ENCODE measurements around the gene SUMO2.

Gene SUMO2

DNA sequence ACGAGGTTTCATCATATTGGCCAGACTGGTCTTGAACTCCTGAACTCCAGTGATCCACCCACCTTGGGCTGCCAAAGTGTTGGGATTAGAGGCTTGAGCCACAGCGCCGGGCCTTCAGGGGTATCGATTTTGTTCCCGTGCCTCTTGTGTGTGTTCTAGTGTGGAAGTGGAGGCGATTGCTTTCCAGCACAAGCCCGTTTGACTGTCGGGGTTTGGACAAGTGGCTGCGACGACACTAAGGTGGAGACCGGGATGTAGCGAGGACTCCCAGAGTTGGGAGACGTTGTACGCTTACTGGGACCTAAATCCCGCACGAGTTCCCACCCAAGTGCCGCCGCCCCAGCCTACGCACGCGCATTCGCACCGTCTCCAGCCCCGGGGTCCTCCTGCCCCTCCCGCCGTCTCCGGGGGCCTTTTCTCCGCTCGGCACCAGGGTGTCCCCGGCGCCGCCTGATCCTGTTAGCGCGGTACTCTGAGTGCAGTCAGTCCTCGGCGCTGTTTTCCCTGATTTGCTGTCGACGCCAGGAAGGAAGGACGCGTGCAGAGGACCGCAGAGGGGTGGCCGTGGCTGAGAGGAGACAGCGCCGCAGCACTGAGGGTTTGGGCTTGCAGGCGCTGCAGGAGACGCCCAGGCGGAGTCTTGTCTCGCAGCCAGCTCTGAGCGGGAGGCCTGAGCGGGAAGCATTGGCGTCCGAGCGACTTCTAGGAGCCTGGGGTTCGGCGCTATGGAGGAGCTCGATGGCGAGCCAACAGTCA is 22.5 kb upstream of the SUMO2 start, which contains the start of gene NUP85:
TSS of gene NUP85 (plus strand) at position 643 of the 756 bp plus-strand sequence. CDS start at position 726, 83 bp downstream.
- H3K4me3 ChIP-seq (ENCODE audit: low read depth, low read length): peak within 1 kb of the TSS; percentile 98
- H2AFZ ChIP-seq: peak within 1 kb of the TSS; percentile 98
- H3K4me1 ChIP-seq: no peaks in the 10 kb centered on the region
- no peaks in the 10 kb centered on the region for H3K27me3 ChIP-seq (ENCODE audit: control insufficient read depth, insufficient read depth, low read length)
- H3K9me3 ChIP-seq (ENCODE audit: control insufficient read depth, low read length): no peaks in the 10 kb centered on the region
- H3K36me3 ChIP-seq (ENCODE audit: control insufficient read depth, insufficient read depth, low read length): no peaks in the 10 kb centered on the region
- peak within 1 kb of the TSS; percentile 100 for H3K4me2 ChIP-seq (ENCODE audit: low read length)
- TF ChIP-seq, protein P1, sequence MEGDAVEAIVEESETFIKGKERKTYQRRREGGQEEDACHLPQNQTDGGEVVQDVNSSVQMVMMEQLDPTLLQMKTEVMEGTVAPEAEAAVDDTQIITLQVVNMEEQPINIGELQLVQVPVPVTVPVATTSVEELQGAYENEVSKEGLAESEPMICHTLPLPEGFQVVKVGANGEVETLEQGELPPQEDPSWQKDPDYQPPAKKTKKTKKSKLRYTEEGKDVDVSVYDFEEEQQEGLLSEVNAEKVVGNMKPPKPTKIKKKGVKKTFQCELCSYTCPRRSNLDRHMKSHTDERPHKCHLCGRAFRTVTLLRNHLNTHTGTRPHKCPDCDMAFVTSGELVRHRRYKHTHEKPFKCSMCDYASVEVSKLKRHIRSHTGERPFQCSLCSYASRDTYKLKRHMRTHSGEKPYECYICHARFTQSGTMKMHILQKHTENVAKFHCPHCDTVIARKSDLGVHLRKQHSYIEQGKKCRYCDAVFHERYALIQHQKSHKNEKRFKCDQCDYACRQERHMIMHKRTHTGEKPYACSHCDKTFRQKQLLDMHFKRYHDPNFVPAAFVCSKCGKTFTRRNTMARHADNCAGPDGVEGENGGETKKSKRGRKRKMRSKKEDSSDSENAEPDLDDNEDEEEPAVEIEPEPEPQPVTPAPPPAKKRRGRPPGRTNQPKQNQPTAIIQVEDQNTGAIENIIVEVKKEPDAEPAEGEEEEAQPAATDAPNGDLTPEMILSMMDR (IDR thresholded peaks at IDR 0.05): no peak
- H3K79me2 ChIP-seq: peaks cover 11% of the 10 kb centered on the region
- peak within 1 kb of the TSS; percentile 91 for H3K9ac ChIP-seq
- peak within 1 kb of the TSS; percentile 98 for H3K27ac ChIP-seq

DNA sequence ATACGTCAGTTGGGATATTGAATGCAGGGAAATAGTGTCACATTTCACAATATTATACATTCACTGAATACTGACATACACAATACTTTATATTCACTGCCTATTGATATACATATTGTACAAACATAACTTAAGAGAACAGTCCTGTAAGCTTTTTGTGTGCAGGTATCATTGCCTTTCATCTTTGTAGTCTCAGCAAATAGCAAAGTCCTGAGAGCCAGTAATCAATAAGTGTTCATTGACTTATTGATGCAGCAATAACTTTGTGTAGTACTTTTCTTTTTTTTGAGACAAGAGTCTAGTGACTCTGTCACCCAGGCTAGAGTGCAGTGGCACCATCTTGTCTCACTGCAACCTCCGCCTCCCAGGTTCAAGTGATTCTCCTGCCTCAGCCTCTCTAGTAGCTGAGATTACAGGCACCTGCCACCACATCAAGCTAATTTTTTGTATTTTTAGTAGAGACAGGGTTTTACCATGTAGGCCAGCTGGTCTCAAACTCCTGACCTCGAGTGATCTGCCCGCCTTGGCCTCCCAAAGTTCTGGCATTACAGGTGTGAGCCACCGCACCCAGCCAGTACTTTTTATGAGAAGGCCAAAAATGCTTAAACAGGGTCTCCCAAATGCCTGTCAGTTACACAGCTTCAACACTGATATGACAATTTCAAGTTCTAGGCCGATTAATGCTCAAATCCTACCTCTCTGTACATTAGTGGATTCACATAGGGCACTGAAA is 17.3 kb upstream of the SUMO2 start:
- H3K9me3 ChIP-seq (ENCODE audit: control insufficient read depth, low read length): no peaks in the 10 kb centered on the region
- TF ChIP-seq, protein P1 (IDR thresholded peaks at IDR 0.05): no peak
- no peak overlapping the region for H3K9ac ChIP-seq
- H2AFZ ChIP-seq: no peak overlapping the region
- H3K79me2 ChIP-seq: no peaks in the 10 kb centered on the region
- H3K4me1 ChIP-seq: no peaks in the 10 kb centered on the region
- H3K4me3 ChIP-seq (ENCODE audit: low read depth, low read length): no peak overlapping the region
- H3K4me2 ChIP-seq (ENCODE audit: low read length): no peak overlapping the region
- H3K27ac ChIP-seq: no peak overlapping the region
- H3K36me3 ChIP-seq (ENCODE audit: control insufficient read depth, insufficient read depth, low read length): no peaks in the 10 kb centered on the region
- no peaks in the 10 kb centered on the region for H3K27me3 ChIP-seq (ENCODE audit: control insufficient read depth, insufficient read depth, low read length)

DNA sequence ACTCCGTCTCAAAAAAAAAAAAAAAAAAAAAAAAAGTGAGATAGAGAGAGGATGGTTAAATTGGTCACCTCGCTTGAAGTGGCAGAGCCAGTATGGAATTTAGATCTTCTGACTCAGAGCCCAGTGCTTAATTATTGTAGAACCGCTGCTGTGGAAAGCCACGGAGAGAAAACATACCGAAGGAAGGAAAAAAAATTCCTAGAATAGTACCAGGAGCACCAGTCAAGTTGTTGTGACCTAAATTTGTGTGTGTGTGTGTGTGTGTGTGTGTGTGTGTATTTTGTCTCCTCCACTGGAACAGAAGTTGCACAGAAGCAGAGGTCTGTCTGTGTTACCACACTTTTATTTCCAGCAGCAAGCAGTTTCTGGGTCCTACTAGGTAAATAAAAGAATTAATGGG is 12.1 kb upstream of the SUMO2 start:
- Histone ChIP-seq H3K27ac (no peak overlapping the region), H2AFZ (no peak overlapping the region), H3K79me2 (no peaks in the 10 kb centered on the region), H3K36me3 (ENCODE audit: control insufficient read depth, insufficient read depth, low read length) (no peaks in the 10 kb centered on the region), H3K4me2 (ENCODE audit: low read length) (no peak overlapping the region), H3K27me3 (ENCODE audit: control insufficient read depth, insufficient read depth, low read length) (no peaks in the 10 kb centered on the region), H3K4me1 (no peaks in the 10 kb centered on the region), H3K9me3 (ENCODE audit: control insufficient read depth, low read length) (no peaks in the 10 kb centered on the region), H3K4me3 (ENCODE audit: low read depth, low read length) (no peak overlapping the region), H3K9ac (no peak overlapping the region)
- TF ChIP-seq, protein P1 (IDR thresholded peaks at IDR 0.05): no peak

DNA sequence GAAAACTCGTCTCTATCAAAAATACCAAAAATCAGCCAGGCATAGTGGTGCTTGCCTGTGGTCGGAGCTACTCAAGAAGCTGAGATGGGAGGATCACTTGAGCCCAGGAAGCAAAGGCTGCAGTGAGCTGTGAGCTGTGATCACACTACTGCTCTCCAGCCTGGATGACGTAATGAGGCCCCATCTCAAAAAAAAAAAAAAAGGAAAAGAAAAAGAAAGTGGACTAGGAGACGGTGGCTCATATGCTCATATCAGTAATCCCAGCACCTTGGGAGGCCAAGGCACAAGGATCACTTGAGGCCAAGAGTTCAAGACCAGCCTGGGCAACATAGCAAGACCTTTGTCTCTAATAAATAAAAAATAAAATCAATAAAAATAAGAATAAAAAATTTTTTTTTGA is 8.8 kb upstream of the SUMO2 start:
- Histone ChIP-seq H3K4me1 (no peaks in the 10 kb centered on the region), H3K36me3 (ENCODE audit: control insufficient read depth, insufficient read depth, low read length) (no peaks in the 10 kb centered on the region), H2AFZ (no peak overlapping the region), H3K4me2 (ENCODE audit: low read length) (no peak overlapping the region), H3K4me3 (ENCODE audit: low read depth, low read length) (no peak overlapping the region), H3K79me2 (no peaks in the 10 kb centered on the region), H3K27me3 (ENCODE audit: control insufficient read depth, insufficient read depth, low read length) (no peaks in the 10 kb centered on the region), H3K9me3 (ENCODE audit: control insufficient read depth, low read length) (no peaks in the 10 kb centered on the region), H3K9ac (no peak overlapping the region), H3K27ac (no peak overlapping the region)
- TF ChIP-seq, protein P1 (IDR thresholded peaks at IDR 0.05): no peak
